Ectodermal cell (in vitro differentiated cells): ENCODE results near the gene MRPS5.
"Not testable (repeated sequence)": the region's sequence is repeated elsewhere in the genome, so short reads cannot be mapped to it uniquely, and the experiment has no call there.

Source experiments
- H3K27ac ChIP-seq: 2 replicates; pipeline ENCODE4 v1.7.0; 2013; ENCODE audit warnings: mild to moderate bottlenecking, low read depth, low read length; ENCODE audit not compliant: insufficient read depth, poor library complexity, severe bottlenecking
- H3K27me3 ChIP-seq: 2 replicates; pipeline ENCODE4 v1.7.0; 2013; ENCODE audit warnings: mild to moderate bottlenecking, low read length; ENCODE audit not compliant: insufficient read depth, control insufficient read depth, poor library complexity, severe bottlenecking
- H3K36me3 ChIP-seq: one replicate; pipeline ENCODE4 v1.7.0; 2013; ENCODE audit warnings: low read length; ENCODE audit not compliant: control insufficient read depth, insufficient read depth
- H3K4me1 ChIP-seq: one replicate; pipeline ENCODE4 v1.7.0; 2013; ENCODE audit warnings: low read length; ENCODE audit not compliant: control insufficient read depth, insufficient read depth
- H3K4me3 ChIP-seq: 2 replicates; pipeline ENCODE4 v1.7.0; 2013; ENCODE audit warnings: low read depth, low read length, control low read depth; ENCODE audit not compliant: insufficient read depth
- H3K9me3 ChIP-seq: 2 replicates; pipeline ENCODE4 v1.7.0; 2013; ENCODE audit warnings: mild to moderate bottlenecking, low read length, moderate library complexity; ENCODE audit not compliant: control insufficient read depth
- WGBS, 2 experiments: methylation state at CpG; one replicate each; pipeline ENCODE4 v1.1.7; 2013; ENCODE audit warnings: missing lambda C conversion rate in 2 of 2; 5-methylcytosine and 5-hydroxymethylcytosine counted together

The MRPS5 gene

DNA sequence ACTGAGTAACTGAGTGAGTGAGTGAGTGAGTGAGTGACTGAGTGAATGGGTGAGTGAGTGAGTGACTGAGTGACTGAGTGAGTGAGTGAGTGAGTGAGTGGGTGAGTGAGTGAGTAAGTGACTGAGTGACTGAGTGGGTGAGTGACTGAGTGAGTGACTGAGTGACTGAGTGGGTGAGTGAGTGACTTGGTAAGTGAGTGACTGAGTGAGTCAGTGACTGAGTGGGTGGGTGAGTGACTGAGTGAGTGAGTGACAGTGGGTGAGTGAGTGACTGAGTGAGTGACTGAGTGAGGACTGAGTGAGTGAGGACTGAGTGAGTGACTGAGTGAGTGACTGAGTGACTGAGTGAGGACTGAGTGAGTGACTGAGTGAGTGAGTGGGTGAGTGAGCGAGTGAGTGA, 82.2 kb downstream of the MRPS5 start:
- Histone ChIP-seq H3K27me3 (no peaks in the 10 kb centered on the region), H3K36me3 (no peaks in the 10 kb centered on the region), H3K4me3 (no peak overlapping the region), H3K9me3 (no peaks in the 10 kb centered on the region), H3K4me1 (peaks cover 2% of the 10 kb centered on the region), H3K27ac (no peak overlapping the region)
- 78 to 85% methylated on average over 1 of the region's 1 CpG for WGBS, 2 experiments

DNA sequence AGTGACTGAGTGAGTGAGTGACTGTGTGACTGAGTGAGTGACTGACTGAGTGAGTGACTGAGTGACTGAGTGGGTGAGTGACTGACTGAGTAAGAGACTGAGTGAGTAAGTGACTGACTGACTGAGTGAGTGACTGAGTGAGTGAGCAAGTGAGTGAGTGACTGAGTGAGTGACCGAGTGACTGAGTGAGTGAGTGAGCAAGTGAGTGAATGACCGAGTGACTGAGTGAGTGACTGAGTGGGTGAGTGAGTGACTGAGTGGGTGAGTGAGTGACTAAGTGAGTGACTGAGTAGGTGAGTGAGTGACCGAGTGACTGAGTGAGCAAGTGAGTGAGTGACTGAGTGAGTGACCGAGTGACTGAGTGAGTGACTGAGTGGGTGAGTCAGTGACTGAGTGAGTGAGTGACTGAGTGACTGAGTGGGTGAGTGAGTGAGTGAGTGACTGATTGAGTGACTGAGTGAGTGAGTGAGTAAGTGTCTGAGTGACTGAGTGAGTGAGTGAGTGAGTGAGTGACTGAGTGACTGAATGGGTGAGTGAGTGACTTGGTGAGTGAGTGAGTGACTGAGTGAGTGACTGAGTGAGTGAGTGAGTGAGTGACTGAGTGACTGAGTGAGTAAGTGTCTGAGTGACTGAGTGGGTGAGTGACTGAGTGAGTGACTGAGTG, 82.8 kb downstream of the MRPS5 start:
- no peak overlapping the region for H3K27ac ChIP-seq
- H3K27me3 ChIP-seq, result no peaks in the 10 kb centered on the region
- H3K4me1 ChIP-seq, result peaks cover 2% of the 10 kb centered on the region
- WGBS, 2 experiments, result 93 to 94% methylated on average over 4 of the region's 4 CpGs
- no peaks in the 10 kb centered on the region for H3K9me3 ChIP-seq
- no peak overlapping the region for H3K4me3 ChIP-seq
- no peaks in the 10 kb centered on the region for H3K36me3 ChIP-seq

DNA sequence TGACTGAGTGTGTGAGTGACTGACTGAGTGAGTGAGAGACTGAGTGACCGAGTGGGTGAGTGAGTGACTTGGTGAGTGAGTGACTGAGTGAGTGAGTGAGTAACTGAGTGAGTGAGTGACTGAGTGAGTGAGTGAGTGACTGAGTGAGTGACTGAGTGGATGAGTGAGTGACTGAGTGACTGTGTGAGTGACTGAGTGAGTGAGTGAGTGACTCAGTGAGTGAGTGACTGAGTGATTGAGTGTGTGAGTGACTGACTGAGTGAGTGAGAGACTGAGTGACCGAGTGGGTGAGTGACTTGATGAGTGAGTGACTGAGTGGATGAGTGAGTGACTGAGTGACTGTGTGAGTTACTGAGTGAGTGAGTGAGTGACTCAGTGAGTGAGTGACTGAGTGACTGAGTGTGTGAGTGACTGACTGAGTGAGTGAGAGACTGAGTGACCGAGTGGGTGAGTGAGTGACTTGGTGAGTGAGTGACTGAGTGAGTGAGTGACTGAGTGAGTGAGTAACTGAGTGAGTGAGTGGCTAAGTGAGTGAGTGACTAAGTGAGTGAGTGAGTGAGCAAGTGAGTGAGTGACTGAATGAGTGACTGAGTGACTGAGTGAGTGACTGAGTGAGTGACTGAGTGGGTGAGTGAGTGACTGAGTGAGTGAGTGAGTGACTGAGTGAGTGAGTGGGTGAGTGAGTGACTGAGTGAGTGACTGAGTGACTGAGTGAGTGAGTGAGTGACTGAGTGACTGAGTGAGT, 83.6 kb downstream of the MRPS5 start:
- not testable (repeated sequence) for H3K4me3 ChIP-seq, H3K36me3 ChIP-seq, H3K27me3 ChIP-seq, H3K27ac ChIP-seq, H3K9me3 ChIP-seq, H3K4me1 ChIP-seq
- WGBS, 2 experiments, result 88 to 92% methylated on average over 3 of the region's 3 CpGs

DNA sequence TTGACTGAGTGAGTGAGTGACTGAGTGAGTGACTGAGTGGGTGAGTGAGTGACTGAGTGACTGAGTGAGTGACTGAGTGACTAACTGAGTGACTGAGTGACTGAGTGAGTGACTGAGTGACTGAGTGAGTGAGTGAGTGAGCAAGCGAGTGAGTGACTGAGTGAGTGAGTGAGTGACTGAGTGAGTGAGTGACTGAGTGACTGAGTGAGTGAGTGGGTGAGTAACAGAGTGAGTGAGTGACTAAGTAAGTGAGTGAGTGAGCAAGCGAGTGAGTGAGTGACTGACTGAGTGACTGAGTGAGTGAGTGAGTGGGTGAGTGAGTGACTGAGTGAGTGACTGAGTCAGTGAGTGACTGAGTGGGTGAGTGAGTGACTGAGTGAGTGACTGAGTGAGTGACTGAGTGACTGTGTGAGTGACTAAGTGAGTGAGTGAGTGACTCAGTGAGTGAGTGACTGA, 84.2 kb downstream of the MRPS5 start:
- H3K27me3 ChIP-seq, result no peaks in the 10 kb centered on the region
- no peaks in the 10 kb centered on the region for H3K9me3 ChIP-seq
- no peak overlapping the region for H3K27ac ChIP-seq
- no peaks in the 10 kb centered on the region for H3K4me1 ChIP-seq
- H3K4me3 ChIP-seq, result no peak overlapping the region
- no peaks in the 10 kb centered on the region for H3K36me3 ChIP-seq
- WGBS, 2 experiments, result 91 to 93% methylated on average over 2 of the region's 2 CpGs

DNA sequence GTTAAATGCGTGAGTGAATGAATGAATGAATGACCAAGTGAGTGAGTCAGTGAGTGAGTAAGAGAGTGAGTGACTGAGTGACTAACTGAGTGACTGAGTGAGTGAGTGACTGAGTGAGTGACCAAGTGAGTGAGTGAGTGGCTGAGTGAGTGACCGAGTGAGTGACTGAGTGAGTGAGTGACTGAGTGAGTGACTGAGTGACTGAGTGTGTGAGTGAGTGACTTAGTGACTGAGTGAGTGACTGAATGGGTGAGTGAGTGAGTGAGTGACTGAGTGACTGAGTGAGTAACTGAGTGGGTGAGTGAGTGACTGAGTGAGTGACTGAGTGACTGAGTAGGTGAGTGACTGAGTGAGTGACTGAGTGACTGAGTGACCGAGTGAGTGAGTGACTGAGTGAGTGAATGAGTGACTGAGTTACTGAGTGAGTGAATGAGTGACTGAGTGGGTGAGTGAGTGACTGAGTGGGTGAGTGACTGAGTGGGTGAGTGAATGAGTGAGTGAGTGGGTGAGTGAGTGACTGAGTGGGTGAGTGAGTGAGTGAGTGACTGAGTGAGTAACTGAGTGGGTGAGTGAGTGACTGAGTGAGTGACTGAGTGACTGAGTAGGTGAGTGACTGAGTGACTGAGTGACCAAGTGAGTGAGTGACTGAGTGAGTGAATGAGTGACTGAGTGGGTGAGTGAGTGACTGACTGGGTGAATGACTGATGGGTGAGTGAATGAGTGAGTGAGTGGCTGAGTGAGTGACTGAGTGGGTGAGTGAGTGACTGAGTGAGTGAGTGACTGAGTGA, 84.8 kb downstream of the MRPS5 start:
- Histone ChIP-seq H3K4me1 (no peaks in the 10 kb centered on the region), H3K27ac (no peak overlapping the region), H3K36me3 (no peaks in the 10 kb centered on the region), H3K9me3 (no peaks in the 10 kb centered on the region), H3K27me3 (no peaks in the 10 kb centered on the region), H3K4me3 (no peak overlapping the region)
- 90 to 91% methylated on average over 3 of the region's 3 CpGs for WGBS, 2 experiments
